ENCODE data around the gene PTPRK.

Gene PTPRK

GRCh38 chr6:128230267-128230989 is 290.0 kb downstream of the PTPRK start:
- no peak for TF ChIP-seq POLR2A (IDR thresholded peaks at IDR 0.05; ENCODE audit: low read depth, low read length)
- no peak for TF ChIP-seq TAF1 (IDR thresholded peaks at IDR 0.05; ENCODE audit: low read depth, low read length)
- TF ChIP-seq PAX5 (IDR thresholded peaks at IDR 0.05; ENCODE audit: insufficient read depth, low read length, severe bottlenecking) = no peak
- TF ChIP-seq SPI1 (IDR thresholded peaks at IDR 0.05; ENCODE audit: low read depth, low read length) = no peak
- no peak for TF ChIP-seq POLR2AphosphoS5 (IDR thresholded peaks at IDR 0.05; ENCODE audit: low read depth, low read length)
- no peak for TF ChIP-seq POU2F2 (IDR thresholded peaks at IDR 0.05; ENCODE audit: low read depth, low read length)
- FAIRE-seq (no peak), DNase-seq (ENCODE audit: insufficient read length, low spot score) (no peak)

GRCh38 chr6:128225612-128226011 is 294.8 kb downstream of the PTPRK start:
- no peak for FAIRE-seq
- TF ChIP-seq POLR2A (IDR thresholded peaks at IDR 0.05; ENCODE audit: low read depth, low read length) (no peak), POU2F2 (IDR thresholded peaks at IDR 0.05; ENCODE audit: low read depth, low read length) (no peak), SPI1 (IDR thresholded peaks at IDR 0.05; ENCODE audit: low read depth, low read length) (no peak), TAF1 (IDR thresholded peaks at IDR 0.05; ENCODE audit: low read depth, low read length) (no peak), POLR2AphosphoS5 (IDR thresholded peaks at IDR 0.05; ENCODE audit: low read depth, low read length) (no peak), PAX5 (IDR thresholded peaks at IDR 0.05; ENCODE audit: insufficient read depth, low read length, severe bottlenecking) (no peak)

GRCh38 chr6:128216917-128217316 is 303.5 kb downstream of the PTPRK start:
- DNase-seq (ENCODE audit: insufficient read length, low spot score) = no peak
- TF ChIP-seq PAX5 (IDR thresholded peaks at IDR 0.05; ENCODE audit: insufficient read depth, low read length, severe bottlenecking) (no peak), TAF1 (IDR thresholded peaks at IDR 0.05; ENCODE audit: low read depth, low read length) (no peak), POU2F2 (IDR thresholded peaks at IDR 0.05; ENCODE audit: low read depth, low read length) (no peak)
- no peak for FAIRE-seq

More at GRCh38 chr6:128225612-128226011, 294.8 kb downstream of the PTPRK start:
- no peak for DNase-seq (ENCODE audit: insufficient read length, low spot score)

- no peak for DNase-seq (ENCODE audit: insufficient read length, low spot score)
- TF ChIP-seq PAX5 (IDR thresholded peaks at IDR 0.05; ENCODE audit: insufficient read depth, low read length, severe bottlenecking) = no peak
- TF ChIP-seq SPI1 (IDR thresholded peaks at IDR 0.05; ENCODE audit: low read depth, low read length) = no peak
- TF ChIP-seq TAF1 (IDR thresholded peaks at IDR 0.05; ENCODE audit: low read depth, low read length) = no peak
- no peak for TF ChIP-seq POLR2AphosphoS5 (IDR thresholded peaks at IDR 0.05; ENCODE audit: low read depth, low read length)
- no peak for TF ChIP-seq POLR2A (IDR thresholded peaks at IDR 0.05; ENCODE audit: low read depth, low read length)
- TF ChIP-seq POU2F2 (IDR thresholded peaks at IDR 0.05; ENCODE audit: low read depth, low read length) = no peak
- no peak for FAIRE-seq
Measured at GRCh38 chr6:128209771-128210170, 310.6 kb downstream of the PTPRK start.

DNA sequence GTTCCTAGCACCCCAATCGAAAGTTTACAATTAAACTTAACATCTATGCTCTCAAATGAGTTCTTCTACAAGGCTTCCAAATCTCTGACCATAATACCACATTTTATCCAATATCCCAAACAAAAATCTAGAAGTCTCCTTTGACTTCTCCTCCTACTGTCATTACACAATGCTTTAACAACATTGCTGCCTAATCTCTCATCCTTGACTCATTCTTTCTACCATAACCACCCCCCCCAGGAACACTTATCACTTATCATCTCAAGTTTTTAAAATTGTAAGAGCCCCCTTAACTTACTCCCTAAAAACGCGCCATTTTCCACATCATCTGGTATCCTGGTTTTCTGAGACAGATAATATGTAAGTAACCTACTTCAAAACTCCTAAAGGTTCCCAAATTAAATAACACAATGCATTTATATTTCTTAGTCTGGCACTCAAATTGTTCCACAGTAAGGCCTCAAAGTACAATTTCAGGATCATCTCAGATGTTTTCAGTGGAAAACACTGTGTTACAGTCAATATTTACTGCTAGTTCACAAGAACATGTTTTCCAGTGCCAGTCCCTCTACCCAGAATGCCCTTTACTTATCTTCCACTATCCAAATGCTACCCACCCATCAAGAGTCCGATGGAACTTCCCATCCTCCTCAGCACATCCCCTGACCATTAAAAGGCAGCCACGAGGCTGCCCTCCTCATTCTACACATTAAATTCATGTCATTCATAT is 311.4 kb downstream of the PTPRK start:
- DNase-seq (ENCODE audit: insufficient read length, low spot score) = no peak
- FAIRE-seq = no peak
- TF ChIP-seq PAX5 (IDR thresholded peaks at IDR 0.05; ENCODE audit: insufficient read depth, low read length, severe bottlenecking) (no peak), SPI1 (IDR thresholded peaks at IDR 0.05; ENCODE audit: low read depth, low read length) (no peak), TAF1 (IDR thresholded peaks at IDR 0.05; ENCODE audit: low read depth, low read length) (no peak), POLR2AphosphoS5 (IDR thresholded peaks at IDR 0.05; ENCODE audit: low read depth, low read length) (no peak), POLR2A (IDR thresholded peaks at IDR 0.05; ENCODE audit: low read depth, low read length) (no peak), POU2F2 (IDR thresholded peaks at IDR 0.05; ENCODE audit: low read depth, low read length) (no peak)

DNA sequence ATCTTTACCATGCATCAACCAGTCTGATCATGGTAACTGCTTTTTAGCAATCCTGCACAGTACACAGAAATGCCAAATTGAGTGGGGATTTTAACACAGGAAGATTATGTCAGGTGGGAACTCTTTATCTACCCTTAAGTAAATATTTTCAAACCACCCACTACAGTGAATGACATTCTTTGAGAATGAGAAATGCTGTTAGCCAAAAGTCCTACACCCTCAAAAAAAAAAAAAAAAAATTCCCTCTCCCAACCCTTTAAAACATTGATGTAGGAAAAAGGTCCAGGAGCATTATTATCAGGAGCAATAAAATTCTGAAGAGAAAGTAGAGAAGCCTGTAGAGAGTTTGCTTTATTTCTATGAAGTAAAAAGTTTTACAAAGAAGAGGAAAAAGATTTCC is 312.3 kb downstream of the PTPRK start:
- no peak for DNase-seq (ENCODE audit: insufficient read length, low spot score)
- TF ChIP-seq PAX5 (IDR thresholded peaks at IDR 0.05; ENCODE audit: insufficient read depth, low read length, severe bottlenecking) (no peak), POLR2A (IDR thresholded peaks at IDR 0.05; ENCODE audit: low read depth, low read length) (no peak), POLR2AphosphoS5 (IDR thresholded peaks at IDR 0.05; ENCODE audit: low read depth, low read length) (no peak), SPI1 (IDR thresholded peaks at IDR 0.05; ENCODE audit: low read depth, low read length) (no peak), TAF1 (IDR thresholded peaks at IDR 0.05; ENCODE audit: low read depth, low read length) (no peak), POU2F2 (IDR thresholded peaks at IDR 0.05; ENCODE audit: low read depth, low read length) (no peak)
- FAIRE-seq = no peak

- TF ChIP-seq POLR2A (IDR thresholded peaks at IDR 0.05; ENCODE audit: low read depth, low read length) = no peak
- no peak for TF ChIP-seq PAX5 (IDR thresholded peaks at IDR 0.05; ENCODE audit: insufficient read depth, low read length, severe bottlenecking)
- no peak for TF ChIP-seq POLR2AphosphoS5 (IDR thresholded peaks at IDR 0.05; ENCODE audit: low read depth, low read length)
- TF ChIP-seq POU2F2 (IDR thresholded peaks at IDR 0.05; ENCODE audit: low read depth, low read length) = no peak
- TF ChIP-seq SPI1 (IDR thresholded peaks at IDR 0.05; ENCODE audit: low read depth, low read length) = no peak
- no peak for TF ChIP-seq TAF1 (IDR thresholded peaks at IDR 0.05; ENCODE audit: low read depth, low read length)
- DNase-seq (ENCODE audit: insufficient read length, low spot score) (no peak), FAIRE-seq (no peak)
Measured at GRCh38 chr6:128206610-128207426, 313.6 kb downstream of the PTPRK start.

- DNase-seq (ENCODE audit: insufficient read length, low spot score) (no peak), FAIRE-seq (no peak)
- TF ChIP-seq PAX5 (IDR thresholded peaks at IDR 0.05; ENCODE audit: insufficient read depth, low read length, severe bottlenecking) = no peak
- no peak for TF ChIP-seq POLR2AphosphoS5 (IDR thresholded peaks at IDR 0.05; ENCODE audit: low read depth, low read length)
- no peak for TF ChIP-seq POU2F2 (IDR thresholded peaks at IDR 0.05; ENCODE audit: low read depth, low read length)
- TF ChIP-seq POLR2A (IDR thresholded peaks at IDR 0.05; ENCODE audit: low read depth, low read length) = no peak
- no peak for TF ChIP-seq TAF1 (IDR thresholded peaks at IDR 0.05; ENCODE audit: low read depth, low read length)
- no peak for TF ChIP-seq SPI1 (IDR thresholded peaks at IDR 0.05; ENCODE audit: low read depth, low read length)
Measured at GRCh38 chr6:128204616-128205015, 315.8 kb downstream of the PTPRK start.

Data from GM12891 (cell line).